Iris pigment epithelial cell (primary cell): ENCODE measurements around the gene NSMCE4A.
"Not testable (repeated sequence)": the region's sequence is repeated elsewhere in the genome, so short reads cannot be mapped to it uniquely, and the experiment has no call there.

ENCODE experiments used
- DNase-seq: peaks from one replicate; pipeline ENCODE4 v3.0.0-alpha.2; 2011; ENCODE audit warnings: low read depth

Gene NSMCE4A

DNA sequence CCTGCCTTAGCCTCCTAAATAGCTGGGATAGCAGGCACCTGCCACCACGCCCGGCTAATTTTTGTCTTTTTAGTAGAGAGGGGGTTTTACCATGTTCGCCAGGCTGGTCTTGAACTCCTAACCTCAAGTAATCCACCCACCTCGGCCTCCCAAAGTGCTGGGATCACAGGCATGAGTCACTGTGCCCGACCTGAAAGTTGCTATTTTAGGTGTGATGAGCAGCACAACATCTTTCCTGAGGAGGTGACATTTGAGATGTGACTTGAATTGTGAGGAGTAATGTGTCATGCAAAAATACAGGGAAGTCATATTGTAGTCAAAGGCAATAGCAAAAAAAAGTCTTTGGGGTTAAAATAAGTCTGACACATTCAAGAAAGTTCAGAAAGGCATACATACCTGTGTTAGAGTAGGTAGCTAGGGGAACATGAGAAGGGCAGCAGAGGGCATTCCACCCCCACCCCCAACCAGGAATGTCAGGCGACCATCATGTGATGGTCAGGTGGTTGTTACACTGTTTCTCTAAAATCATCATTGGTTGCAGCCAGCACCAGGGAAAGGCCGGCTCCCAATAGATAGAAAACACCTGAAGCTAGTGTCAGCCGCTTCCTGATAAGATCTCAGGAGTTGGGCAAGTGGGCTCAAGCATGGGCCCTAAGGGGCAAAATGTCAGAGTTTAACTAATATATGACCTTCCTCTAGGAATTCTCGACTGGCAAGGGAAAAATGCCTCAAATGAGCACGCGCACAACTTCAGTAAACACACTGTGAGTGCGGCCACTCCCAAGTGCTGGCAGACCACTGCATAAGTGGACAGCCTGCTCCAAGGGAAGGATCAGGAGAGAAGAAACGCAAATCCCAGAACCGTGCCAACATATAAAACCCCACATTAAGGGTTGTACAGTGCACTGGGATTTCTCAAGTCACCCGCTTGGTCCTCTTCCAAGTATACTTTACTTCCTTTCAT, 13.6 kb upstream of the NSMCE4A start, which contains the start of gene TACC2:
Gene TACC2 (plus strand): TSS at position 803 of the 964 bp plus-strand sequence. CDS start 32,819 bp downstream, outside the sequence.
- no peak for DNase-seq

DNA sequence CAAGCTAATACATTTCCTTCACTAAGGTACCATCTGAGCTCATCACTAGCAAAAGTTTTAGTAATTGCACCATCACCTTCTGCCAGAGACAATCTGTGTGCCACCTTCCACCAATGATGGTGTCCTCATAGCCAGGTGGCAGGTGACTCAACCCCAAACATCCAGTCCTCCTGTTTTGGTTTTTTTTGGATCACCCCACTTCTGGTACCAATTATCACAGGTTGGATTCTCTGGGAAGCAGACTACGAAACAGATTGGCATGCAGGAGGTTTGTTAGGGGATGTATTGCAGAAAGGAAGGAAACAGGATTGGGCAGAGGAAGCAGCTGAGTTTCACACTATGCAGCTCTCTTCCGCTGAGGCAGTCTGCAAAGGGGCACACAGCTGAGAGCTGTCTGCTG, 9.4 kb upstream of the NSMCE4A start:
- DNase-seq = no peak

DNA sequence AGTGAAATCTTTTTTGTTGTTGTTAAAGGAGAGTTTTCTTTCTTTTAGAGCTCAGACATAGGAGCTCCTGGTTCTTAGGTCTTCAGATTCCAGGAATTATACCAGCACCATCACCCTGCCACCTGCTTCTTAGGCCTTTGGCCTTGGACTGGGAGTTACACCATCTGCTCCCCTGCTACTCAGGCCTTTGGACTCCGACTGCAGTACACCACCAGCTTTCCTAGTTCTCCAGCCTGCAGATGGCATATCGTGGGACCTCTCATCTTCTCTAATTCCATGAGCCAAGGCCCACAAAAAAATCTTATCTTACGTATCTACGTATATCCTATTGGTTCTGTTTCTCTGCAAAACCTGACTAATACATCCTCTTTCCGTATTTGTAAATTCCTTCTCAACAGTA, 8.8 kb upstream of the NSMCE4A start:
- no peak for DNase-seq

DNA sequence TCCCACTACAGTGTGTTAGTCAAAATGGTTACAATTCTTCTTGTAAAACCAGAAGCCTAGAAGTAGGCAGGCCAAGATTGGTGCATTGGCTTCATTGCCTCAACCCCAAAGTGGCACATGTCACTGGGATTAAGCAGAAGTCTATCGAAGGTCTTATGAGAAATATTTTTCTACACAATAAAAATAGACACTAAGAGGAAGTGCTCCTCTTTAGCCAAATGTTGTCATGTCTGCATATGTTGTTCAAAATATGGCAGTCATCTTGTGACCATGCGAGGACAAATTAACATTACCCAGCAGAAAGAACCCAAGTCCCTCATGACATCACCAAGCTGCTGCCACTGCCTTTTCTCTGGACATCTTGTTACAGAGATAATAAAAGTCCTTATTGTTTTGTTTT, 6.3 kb upstream of the NSMCE4A start:
- no peak for DNase-seq

DNA sequence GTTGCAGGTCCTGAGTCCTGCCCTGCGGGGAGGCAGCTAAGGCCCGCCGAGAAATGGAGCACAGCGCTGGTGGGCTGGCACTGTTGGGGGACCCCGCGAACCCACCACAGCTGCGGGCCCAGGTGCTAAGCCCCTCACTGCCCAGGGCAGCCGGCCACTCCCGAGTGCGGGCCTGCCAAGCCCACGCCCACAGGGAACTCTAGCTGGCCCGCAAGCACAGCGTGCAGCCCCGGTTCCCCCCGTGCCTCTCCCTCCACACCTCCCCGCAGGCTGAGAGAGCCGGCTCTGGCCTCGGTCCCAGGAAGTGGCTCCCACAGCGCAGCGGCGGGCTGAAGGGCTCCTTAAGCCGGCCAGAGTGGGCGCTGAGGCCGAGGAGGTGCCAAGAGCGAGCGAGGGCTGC, 3.5 kb upstream of the NSMCE4A start:
- no peak for DNase-seq

DNA sequence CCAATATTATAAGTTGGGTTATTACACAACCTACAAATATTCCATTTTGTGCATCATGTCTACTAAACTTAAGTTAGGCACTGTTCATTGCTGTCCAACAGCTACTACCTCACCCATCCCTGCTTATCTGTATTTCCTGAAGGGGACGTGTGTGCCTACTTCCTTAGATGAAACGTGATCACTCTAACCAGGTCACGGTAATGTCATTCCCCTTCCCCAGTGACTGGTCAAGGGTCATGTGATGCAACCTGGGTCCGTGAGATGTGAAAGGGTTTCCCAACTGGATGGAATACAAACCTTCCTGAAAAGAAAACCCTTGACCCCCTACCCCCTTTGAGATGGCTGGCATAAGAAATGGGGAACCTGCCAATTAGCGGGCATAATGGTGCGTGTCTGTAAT, 1.6 kb upstream of the NSMCE4A start:
- DNase-seq = no peak

DNA sequence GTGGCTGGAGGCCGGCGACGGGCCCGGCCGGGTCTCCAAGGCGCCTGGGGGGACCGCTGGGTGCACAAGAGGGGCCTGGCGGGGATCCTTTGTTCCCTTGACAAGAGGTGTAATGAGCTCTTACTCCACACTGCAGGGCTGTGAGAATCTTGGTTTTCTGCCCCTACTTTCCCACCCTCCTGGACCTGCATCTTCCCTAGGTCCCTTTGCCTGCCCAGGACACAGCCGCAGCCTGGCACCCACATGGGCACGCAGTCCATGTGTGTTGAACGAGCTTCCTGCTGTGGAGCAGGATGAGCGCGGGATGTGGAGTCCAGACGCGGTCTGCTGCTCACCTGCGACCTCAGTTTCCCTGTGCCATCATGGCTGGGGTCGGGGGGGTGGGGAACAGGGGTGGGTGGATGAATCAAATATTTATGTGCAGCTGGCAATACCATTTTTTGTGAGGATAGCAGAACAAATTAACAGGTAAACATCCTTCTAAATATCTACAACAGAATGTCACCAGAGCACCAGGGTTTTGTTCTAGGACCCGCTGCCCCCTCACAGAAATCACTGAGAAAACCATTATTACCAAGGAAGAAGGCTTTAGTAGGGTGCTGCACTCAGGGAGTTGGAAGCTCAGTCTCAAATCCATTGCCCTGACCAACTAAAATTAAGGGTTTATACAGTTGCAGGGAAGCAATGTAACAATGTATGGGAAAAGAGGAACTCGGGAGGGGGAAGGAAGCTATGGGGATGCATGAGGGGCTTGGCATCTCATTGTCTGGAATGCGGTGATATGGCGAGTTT, 474 bp upstream of the NSMCE4A start:
- no peak for DNase-seq

DNA sequence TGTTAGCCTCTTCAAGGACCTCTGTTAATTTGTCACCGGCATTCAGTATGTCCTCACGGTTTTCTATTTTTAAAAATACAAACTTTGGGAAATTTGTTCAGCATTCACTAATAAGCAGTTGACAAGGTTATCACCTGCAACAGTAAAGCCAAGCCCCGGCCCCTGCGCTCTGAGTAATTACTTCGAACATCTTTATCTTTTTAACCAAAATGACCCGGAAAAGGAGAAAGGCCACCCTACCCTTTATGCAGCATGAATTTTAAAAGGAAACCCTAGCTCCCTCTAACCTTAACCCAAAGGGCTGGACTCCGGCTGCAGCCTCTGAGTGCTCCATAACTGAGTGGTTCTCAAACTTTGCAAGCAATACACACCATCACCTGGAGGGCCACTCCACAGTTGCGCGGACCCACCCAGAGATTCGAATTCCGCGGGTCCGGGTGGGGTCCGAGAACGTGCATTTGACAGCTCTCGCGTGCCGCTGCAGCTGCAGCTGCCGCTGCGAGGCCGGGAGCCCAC, 940 bp downstream of the NSMCE4A start:
- no peak for DNase-seq

DNA sequence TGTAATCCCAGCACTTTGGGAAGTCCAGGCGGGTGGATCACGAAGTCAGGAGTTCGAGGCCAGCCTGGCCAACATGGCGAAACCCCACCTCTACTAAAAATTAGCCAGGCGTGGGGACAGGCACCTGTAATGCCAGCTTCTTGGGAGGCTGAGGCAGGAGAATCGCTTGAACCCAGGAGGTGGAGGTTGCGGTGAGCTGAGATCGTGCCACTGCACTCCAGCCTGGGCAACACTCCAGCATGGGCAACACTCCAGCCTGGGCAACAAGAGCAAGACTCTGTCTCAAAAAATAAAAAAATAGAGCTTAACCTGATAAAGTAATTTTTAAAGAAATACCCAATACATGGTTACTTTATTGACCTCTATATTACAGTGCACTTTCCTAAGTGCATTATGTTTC, 5.9 kb downstream of the NSMCE4A start:
- not testable (repeated sequence) for DNase-seq

DNA sequence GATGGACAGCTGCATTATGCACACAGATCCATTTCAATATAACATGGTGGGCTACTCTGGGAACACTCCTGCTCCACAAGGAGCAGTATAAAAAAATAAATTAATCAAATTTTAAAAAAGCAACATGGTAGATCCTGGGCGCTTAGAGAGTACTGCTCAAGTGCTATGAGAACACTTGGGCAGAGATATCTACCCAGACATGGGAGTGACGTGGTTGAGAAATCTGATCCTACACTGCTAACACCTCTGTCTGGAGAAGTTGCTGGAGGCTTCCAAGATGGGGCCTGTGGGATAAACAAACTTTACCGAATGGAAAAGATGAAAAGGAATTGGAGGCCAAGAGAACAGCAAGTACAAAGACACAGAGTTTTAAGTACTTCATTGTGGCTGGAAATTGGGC, 9.0 kb downstream of the NSMCE4A start:
- no peak for DNase-seq

DNA sequence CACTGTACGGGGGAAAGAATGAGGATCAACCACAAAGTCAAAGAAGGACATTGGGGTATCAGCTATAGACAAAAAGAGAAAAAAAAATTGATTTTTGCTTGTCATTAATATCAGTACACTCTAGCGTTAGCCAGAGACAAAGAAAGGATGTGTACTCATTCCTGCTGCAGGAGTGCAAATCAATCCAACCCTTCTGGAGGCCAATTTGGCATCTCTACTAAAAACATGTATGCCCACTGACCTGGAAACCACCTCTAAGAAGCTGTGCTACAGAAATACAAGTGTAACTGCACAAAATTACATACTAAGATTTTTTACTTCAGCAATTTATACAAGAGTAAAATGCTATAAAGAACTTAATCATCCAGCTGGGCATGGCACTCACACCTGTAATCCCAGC, 13.6 kb downstream of the NSMCE4A start:
- DNase-seq = no peak

DNA sequence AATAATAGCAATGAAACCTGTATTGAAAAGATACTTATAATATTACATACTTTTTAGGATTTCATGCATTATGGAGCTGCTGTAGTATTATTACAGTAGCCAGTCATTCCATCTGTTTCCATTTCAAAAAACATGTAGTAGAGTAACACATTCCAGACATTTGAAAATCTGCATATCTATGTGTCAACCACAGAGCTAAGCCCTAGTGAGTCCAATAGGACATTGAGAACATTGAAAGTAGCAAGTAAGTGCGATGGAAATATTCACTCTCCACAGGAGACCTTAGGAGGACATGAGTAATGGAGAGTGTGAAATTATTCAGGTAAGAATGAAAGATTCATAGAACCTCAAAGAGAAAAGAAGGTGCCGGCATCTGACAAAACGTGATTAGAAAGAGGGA, 15.3 kb downstream of the NSMCE4A start:
- DNase-seq = no peak

DNA sequence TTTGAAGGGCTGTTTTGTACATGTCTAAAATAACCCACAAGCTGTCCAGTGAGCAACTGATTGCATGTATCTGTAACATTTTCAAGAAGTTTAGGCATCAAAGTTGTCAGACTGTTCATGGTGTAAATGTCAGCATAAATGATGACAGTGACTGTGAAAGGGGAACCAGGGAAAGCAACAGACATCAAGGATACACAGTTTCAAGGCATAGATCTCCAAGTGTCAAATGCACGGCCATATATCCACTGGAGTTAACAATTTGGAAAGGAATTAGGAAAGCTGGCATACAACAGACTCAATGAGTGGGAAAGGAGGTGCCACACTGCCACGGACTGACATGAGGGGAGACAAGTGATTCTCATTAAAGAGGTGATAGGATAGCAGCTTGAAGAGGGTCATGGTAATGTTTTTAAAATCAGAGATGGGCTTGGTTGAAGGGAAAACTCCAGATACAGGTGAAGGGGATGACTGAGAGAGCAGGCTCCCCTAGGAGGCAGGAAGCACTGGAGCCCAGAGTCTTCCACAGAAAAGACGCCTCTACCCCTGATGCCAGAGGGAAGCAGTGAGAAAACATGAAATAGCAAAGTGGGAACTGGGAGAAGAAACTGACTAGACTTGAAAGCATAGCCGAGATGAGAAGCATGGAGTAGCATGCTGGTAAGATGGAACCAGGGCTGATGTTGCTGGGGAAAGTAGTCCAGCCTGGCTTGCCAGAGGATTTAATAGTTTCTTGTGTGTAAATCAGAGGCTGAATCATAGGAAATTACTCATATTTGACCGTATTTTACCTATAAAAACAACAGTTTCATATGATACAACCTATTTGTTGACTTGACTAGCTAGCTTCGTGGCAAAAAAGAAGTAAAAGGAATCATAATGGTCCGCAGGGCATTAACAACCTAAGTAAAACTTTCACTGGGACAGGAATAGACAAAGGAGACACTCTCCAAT, 18.6 kb downstream of the NSMCE4A start:
- DNase-seq = peak; percentile 86

DNA sequence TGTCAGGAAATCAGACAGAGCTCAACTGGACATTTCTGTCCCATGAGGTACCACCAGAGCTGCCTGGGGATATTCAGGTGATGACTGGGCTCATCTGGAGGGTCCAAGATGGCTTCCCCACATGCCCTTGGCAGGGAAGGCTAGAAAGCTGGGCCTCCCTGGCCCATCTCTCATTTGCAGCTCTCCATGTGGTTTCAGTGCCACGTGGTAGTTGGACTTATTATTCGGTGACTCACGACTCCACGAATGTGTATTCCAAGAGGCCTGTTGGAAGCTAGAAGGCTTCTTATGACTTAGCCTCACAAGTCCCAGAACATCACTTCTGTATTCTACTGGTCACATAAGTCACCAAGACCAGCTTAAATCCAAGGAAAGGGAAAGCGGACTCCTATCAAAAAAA, 22.8 kb downstream of the NSMCE4A start:
- DNase-seq = peak; percentile 14

DNA sequence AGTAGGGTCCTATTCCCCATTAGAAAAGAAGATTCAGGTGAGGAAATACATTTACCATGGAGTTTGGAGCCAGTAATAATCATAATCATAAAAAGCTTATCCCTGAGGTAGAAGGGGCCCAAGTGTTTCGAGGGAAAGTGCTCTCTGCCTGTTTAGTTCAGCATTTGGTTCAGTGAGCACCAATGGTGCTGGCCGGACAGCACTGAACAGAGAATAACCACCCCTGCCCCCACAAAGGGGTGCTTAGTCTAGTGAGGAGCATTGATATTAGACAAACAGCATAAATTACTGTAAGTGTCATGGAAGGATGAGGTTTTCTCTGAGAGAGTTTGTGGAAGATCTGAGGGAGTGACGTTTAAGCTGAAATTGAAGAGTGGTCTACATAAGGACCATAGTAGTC, 25.6 kb downstream of the NSMCE4A start:
- DNase-seq = no peak

DNA sequence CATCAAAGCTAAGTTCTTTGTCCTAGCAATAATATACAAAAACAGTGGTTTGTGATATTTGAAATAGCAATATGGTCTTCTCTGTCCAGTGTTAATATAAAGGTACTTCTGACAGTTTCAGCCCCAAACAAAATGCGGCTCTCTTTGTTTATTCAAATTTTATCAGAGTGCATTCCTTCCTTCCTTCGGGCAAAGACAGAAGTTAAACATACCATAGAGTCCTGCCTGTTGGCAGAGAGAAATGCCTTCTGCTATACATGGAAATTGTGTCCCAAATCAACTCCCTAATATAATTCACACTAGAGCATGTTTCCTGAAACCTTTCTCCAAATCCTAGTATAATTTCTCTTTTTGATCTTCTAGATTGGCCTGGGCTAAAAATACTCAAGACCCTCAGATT, 26.0 kb downstream of the NSMCE4A start:
- no peak for DNase-seq

DNA sequence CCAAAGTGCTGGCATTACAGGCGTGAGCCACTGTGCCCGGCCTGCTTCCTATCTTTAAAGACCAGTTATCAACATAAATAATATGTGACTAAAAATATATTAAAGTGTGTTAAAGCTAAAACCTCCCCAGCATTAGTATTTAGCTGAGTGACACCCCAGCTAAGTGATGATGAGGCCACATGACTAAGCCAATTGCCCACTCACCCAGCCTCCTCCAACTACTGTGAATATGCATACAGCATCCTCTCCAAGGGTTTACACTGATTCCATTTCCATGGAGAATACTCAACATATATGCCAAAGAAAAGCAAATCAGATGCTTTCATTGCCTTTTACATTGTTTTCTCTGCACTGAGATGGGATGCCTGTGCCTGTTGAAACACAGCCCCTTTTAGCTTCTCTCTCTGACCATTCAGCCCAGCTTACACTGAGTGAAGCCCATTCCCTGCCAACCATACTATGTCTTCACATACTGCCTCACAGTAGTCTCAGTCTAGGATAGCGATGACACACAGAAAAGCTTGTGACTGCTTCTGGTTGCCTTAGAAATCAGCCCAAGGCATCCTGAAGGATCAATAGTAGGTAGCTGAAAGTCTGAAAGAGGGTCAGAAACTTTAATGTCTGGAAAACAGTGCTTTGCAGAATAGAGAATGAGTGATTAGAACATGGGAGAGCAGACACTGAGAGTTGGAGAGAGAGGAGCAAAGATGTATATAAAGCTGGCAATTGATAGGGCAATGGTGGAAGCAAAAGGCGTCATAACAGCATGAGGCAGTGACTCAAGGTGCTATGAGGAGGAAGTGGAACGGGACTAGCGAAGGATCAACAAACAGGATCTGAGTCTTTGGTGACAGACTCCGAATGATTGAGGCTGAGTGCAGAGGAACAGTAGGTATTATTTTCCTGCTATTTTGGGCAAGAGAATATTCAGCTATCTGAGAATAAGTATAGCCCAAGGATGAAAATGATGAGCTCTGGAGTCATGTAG, 27.4 kb downstream of the NSMCE4A start:
- no peak for DNase-seq

DNA sequence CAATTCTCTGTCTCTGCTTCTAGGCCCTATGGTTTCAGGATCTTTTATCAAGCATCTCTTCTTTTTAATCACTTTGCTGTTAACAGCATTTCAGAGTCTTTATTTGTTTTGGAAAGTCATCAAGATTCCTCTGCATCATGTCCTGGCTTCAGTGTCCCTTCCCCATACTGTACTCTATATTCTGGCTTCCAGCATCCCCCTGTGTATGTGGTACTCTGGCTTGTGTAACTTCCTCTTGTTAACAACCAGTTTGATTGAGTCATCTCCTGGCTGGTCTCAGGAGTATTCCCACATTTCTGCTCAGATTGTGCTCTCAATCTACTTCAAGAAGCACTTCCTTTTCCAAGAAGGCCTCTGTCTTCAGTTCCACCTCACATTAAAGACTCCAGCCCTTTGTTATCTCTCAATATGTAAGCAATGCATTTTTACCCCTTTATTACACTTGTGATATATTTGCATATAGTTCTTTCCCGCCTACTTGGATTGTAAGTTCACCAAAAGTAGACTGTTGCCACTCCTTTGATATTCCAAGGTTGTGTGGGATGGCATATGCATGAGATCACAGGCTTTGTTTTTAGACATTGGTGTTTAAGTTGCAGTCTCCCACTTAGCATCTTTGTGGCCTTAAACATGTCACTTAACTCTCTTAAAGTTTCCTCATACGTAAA, 32.1 kb downstream of the NSMCE4A start:
- DNase-seq = peak; percentile 91

DNA sequence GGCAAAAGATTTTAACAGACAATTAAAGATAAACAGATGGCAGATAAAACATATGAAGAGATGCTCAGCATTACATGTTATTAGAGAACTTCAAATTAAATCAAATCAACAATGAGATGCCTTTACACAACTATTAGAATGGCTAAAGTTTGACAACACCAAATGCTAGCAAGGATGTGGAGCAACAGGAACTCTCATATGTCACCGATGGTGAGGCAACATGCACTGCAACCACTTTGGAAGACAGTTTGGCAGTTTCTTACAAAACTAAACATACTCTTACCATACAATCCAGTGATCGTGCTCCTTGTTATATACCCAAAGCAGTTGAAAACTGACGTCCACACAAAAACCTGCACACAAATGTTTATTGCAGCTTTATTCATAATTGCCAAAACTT, 33.5 kb downstream of the NSMCE4A start:
- DNase-seq = no peak

DNA sequence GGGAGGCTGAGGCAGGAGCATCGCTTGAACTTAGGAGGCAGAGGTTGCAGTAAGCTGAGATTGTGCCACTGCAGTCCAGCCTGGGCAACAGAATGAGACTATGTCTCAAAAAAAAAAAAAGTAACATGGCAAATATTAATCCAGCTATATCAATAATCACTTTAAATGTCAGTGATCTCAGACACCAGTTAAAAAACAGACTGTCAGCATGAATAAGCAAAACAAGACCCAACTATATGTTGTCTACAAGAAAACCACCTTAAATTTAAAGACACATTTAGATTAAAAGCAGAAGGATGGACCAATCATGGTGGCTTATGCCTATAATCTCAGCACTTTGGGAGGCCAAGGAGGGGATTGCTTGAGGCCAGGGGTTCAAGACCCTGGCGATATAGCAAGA, 38.7 kb downstream of the NSMCE4A start:
- DNase-seq = no peak
